Right lung (tissue), 5 donors: ENCODE measurements around the gene TSPAN16. TPM values are rescaled to one million over a fixed set of nuclear protein-coding genes. Genes with fewer than 3 reads are reported as not detected.
"Not testable (repeated sequence)": the region's sequence is repeated elsewhere in the genome, so short reads cannot be mapped to it uniquely, and the experiment has no call there.

ENCODE experiments used
- DNase-seq, 2 donors: peaks; one replicate each; pipeline ENCODE4 v3.0.0-alpha.2; 2013
- polyA plus RNA-seq, 5 donors: library from polyadenylated mRNA; unstranded; fragments of 120-200 nt; gene quantifications; one replicate each; pipeline versions ENCODE4 v1.2.1 to v1.2.3, GENCODE V29; 2013; ENCODE audit warnings: inconsistent platforms in 1 of 5, low replicate concordance in 1 of 5; ENCODE audit not compliant: insufficient read length in 5 of 5, insufficient read depth in 1 of 5

TSPAN16 gene
- polyA plus RNA-seq, 5 donors = 0.17 TPM; not detected in 4

GRCh38 chr19:11342429-11342828, 46.5 kb downstream of the TSPAN16 start:
- no peak for DNase-seq

DNA sequence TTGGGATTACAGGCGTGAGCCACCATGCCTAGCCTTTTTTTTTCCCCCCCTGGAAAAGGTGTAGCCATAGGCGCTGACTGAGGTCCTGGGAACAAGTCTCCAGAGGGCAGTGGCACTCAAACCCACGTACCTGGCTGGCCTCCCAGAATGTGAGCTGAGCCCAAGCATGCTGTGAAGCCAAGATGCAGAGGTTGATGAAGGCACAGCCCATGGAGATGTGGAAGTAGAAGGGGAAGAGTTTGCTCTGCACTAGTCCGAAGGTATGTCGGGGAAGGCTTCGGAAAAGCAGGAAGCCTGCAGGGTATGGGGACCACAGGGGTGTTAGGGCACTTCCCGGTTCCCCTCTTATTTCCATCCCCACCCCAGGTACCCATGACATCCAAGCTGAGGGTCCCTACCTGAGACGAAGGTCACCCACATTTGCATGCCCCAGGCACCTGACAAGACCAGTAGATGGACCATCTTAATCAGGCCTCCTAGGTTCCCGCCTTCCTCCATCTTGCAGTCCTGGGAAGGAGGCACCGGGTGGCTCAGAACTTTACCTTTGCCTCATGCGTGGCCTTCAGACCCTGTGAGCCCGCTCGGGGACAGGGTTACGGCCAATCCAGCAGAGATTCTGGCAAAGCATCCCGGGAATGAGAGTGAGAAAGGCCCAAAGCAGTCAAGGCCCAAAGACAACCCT, 49.3 kb downstream of the TSPAN16 start:
- no peak for DNase-seq

DNA sequence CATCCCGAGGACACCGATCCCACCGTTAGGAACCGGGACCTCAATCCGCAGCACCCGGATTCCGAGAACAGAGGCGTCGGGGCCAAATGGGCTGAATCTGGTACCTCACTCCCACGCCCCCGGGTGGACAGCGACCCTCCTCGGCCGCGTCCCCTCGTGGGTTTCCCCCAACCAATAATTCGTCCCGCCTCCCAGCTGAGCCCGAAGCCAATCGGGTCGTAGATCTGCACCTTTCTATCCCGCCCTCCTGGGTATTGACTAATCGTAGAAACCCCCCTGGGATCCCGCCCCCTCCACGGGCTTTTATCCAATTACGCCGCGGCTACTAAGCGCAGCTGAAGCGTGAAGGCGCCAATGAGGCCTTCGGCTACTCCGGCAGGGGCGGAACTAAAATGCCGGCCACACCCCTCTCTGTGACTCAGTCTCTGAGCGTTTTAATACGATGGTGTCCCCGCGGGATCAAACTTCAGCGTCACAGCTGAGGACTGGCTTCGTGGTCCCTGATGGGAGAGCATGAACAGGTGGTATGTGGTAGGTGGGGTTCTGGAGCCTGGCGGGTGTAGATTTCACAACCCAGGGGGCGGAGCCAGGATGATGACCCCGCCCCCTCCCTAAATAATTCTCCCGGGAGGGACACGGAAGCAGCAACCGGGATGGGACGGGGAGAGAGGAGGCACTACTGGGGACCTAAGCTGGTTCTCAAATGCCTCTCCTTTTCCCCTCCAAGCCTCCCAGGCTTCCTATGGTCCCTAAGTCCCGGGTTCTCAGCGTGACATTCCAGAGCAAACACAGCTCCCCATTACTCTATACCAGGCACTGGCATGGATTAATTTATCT, 50.4 kb downstream of the TSPAN16 start, which contains the start of the genes CCDC159 and TMEM205:
TSS of gene CCDC159 (plus strand) at position 416 of the 837 bp plus-strand sequence. CDS start at position 504, 88 bp downstream.
TSS of gene TMEM205 (minus strand) at position 165 of the 837 bp plus-strand sequence. CDS start 649 bp downstream, outside the sequence.
- peak; percentile 98 to 99 for DNase-seq

DNA sequence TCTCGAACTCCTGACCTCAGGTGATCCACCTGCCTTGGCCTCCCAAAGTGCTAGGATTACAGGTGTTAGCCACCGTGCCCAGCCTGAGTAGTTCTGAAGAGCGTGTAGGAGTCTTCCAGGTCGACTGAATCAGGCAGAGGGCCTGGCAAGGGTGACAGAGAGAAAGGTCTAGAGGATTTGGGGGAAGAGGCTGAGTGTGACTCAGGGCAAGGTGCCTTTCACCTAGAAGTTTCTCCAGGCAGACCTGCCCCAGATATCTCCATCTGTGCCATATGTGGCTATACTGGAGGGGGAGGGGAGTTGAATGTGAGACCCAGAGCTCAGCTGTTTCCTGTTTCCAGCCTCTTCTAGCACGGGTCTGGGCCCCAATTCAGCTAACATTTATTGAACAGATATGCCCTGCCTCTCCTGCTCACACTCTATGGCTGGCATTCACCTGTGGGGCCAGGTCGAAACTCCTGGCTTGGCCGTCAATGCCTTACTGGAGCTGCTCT, 51.6 kb downstream of the TSPAN16 start:
- DNase-seq = no peak

- no peak for DNase-seq
Measured at GRCh38 chr19:11349171-11349570, 53.2 kb downstream of the TSPAN16 start.

GRCh38 chr19:11354102-11354501, 58.1 kb downstream of the TSPAN16 start:
- DNase-seq = not testable (repeated sequence)

DNA sequence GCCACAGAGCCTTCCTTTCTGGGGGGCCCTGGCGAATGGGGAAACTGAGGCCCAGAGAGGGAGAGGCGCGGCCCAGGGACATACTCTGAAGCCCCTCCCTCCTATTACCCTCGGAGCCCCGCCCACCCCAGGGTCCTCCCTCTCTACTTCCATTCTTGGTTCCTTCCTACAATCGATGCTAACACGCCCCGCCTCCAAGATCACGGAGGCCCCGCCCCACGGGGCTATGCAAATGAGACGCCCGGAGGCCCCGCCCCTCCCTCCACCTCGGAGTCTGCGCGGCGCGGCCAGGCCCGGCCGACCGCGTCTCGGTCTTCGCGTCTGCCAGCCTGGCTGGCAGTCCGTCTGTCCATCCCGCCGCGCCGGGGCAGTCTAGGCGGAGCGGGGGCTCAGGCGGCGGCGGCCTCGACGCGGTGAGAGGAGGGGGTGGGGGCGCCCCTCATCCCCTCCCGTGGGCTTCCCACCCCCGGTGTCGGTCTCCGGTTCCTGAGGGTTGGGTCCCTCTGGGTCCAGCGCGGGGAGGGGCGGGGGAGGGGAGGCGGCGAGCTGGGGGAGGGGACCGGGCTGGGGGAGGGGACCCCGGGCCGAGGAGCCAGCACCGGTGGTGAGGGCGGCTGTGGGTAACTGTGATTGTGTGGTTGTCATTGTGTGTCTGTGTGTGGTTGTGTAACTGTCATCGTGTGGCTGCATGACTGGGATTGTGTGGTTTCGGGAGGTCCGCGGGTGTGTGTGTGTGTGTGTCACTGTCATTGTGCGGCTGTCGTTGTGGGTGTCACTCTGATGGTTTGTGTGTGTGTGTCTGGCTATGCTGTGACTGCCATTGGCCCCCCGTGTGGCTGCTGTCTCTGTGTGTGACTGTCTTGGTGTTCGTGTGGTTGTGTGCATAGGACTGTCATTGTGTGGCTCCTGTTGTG, 59.5 kb downstream of the TSPAN16 start, which contains the start of gene PLPPR2:
TSS of gene PLPPR2 (plus strand) at position 273 of the 914 bp plus-strand sequence. CDS start 2,242 bp downstream, outside the sequence.
- DNase-seq = peak; percentile 75 to 79

- DNase-seq = no peak
Measured at GRCh38 chr19:11356074-11356397, 60.1 kb downstream of the TSPAN16 start.

DNA sequence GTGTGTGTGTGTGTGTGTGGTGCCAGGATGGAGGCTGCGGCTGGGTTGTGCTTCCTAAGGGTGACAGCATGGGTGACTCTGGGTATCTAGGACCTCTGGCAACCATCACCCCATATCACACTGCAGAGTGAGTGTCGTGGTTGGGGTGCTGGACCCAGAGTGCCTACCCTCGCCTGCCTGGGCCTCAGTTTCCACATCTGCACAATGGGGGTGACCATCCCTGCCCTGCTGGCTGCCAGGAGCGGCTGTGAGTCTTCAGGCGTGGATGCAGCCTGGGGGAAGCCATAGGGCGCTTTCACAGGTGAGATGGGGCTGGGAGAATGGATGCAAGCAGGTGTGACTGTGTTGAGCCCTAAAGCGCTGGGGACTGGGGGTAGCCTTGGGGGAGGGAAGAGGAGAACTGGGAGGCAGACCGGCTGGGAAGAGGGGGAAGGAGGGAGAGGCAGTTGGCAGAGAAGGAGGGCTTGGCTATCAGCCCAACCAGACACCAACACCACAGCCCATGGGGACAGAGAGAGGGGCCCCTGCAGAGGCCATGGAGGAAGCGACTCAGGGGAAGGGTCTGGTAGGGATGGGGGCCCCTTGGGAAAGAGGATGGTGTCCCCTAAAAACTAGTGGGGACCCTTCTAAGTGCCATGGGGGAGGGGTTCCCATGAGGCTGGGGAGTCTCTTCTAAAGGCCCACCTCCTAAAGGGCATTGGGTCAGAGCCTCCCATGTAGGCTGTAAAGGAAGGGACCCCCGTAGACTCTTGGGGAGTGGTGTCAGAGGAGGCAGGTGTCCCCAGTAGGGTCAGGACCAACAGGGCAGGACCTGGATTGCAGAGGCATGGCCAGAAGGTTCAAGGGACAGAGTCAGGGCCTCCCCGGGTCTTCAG, 61.0 kb downstream of the TSPAN16 start:
- DNase-seq = no peak

- no peak for DNase-seq
Measured at GRCh38 chr19:11359421-11359820, 63.5 kb downstream of the TSPAN16 start.

DNA sequence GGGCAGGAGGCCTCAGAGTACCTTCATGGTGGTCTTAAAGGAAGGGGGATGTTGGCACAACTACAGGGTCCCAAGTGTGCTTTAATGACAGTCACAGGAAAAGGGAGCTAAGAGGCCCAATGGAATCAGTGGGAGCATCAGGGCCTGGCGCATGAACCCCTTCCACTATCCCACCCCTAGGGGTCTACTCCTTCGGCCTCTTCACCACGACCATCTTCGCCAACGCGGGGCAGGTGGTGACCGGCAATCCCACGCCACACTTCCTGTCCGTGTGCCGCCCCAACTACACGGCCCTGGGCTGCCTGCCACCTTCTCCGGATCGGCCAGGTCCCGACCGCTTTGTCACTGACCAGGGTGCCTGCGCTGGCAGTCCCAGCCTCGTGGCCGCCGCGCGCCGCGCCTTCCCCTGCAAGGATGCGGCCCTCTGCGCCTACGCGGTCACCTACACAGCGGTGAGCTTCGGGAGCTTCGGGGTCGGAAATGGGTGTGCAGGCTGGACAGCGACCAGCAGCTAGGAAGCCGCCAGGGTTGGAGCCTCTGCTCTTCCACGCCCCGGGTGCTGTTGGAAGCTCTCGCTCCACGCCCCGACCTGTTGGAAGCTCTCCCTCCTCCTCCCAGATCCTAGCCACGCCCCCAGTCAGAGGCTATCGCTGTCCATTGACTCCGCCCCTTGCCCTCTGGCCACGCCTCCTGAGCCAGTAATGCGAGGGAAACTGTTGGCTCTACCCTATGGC, 65.2 kb downstream of the TSPAN16 start:
- DNase-seq = no peak

GRCh38 chr19:11361771-11362731, 66.1 kb downstream of the TSPAN16 start:
- DNase-seq = no peak

- DNase-seq = no peak
Measured at GRCh38 chr19:11363881-11364280, 67.9 kb downstream of the TSPAN16 start.

DNA sequence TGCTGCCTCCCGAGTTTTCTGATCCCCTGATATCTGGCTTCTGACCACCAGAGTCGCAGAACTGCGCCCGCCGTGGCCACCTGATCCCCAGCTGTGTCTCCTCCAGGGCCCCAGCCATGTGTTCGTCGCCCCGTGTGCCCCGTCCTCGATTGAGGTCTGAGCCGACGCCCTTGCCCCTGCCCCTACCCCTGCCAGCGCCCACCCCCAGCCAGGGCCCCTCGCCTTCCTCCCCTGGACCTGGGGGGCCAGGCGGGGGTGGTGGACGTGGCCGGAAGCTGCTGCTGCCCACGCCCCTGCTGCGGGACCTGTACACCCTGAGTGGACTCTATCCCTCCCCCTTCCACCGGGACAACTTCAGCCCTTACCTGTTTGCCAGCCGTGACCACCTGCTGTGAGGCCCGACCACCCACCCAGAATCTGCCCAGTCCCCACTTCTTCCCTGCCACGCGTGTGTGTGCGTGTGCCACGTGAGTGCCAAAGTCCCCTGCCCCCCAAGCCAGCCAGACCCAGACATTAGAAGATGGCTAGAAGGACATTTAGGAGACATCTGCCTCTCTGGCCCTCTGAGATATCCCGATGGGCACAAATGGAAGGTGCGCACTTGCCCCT, 68.4 kb downstream of the TSPAN16 start:
- DNase-seq = no peak

GRCh38 chr19:11364935-11365334, 69.0 kb downstream of the TSPAN16 start:
- DNase-seq = no peak
